K562 (cell line): ENCODE data around the gene DDX54. TPM values are rescaled to one million over a fixed set of nuclear protein-coding genes. Genes with fewer than 3 reads are reported as not detected.

Source experiments
- CBX8 ChIP-seq: fragments of 200-600 bp; sonication (generic); IDR thresholded peaks from 2 replicates; pipeline ENCODE4 v1.6.1; 2012; ENCODE audit warnings: borderline replicate concordance, mixed run types, low read depth, mild to moderate bottlenecking, moderate library complexity, mixed read lengths, low read length, control low read depth, inconsistent platforms; ENCODE audit not compliant: poor library complexity, severe bottlenecking; ENCODE audit errors: extremely low read depth
- CREBBP ChIP-seq: IDR thresholded peaks from one replicate; pipeline ENCODE4 v1.6.1; 2012; ENCODE audit warnings: low read depth, mild to moderate bottlenecking, control low read depth, inconsistent platforms, low read length
- EHMT2 ChIP-seq: fragments of 450-650 bp; IDR thresholded peaks from 2 replicates; pipeline ENCODE4 v1.6.1; 2018; ENCODE audit warnings: antibody characterized with exemption
- EP300 ChIP-seq: IDR thresholded peaks from 2 replicates; pipeline ENCODE4 v1.6.1; 2012; ENCODE audit warnings: low read length, improper control_type of control experiment
- FOXP1 ChIP-seq: sonication (generic); formaldehyde crosslinking; IDR thresholded peaks from 2 replicates; pipeline ENCODE4 v1.8.0; 2022; ENCODE audit warnings: mild to moderate bottlenecking, missing genetic modification reagents
- GTF2A2 ChIP-seq: IDR thresholded peaks from 2 replicates; pipeline ENCODE4 v1.6.1; 2016; ENCODE audit warnings: mild to moderate bottlenecking, missing genetic modification characterization, missing compliant biosample characterization
- HMGXB4 ChIP-seq: sonication (generic); formaldehyde crosslinking; IDR thresholded peaks from 2 replicates; pipeline ENCODE4 v1.8.1; 2023; ENCODE audit warnings: mild to moderate bottlenecking, missing genetic modification reagents
- HOMEZ ChIP-seq: fragments of 250-450 bp; sonication (Bioruptor Pico); IDR thresholded peaks from 2 replicates; pipeline ENCODE4 v1.4.0; 2020; ENCODE audit warnings: mild to moderate bottlenecking, moderate library complexity
- HSF4 ChIP-seq: fragments of 250-450 bp; sonication (Bioruptor Pico); IDR thresholded peaks from 2 replicates; pipeline ENCODE4 v2.1.2; 2022; ENCODE audit warnings: mild to moderate bottlenecking, moderate library complexity, borderline replicate concordance
- ILF3 ChIP-seq: fragments of 450-650 bp; IDR thresholded peaks from 2 replicates; pipeline ENCODE4 v1.6.1; 2018; ENCODE audit warnings: antibody characterized with exemption, mild to moderate bottlenecking, moderate library complexity, borderline replicate concordance
- NEUROD1 ChIP-seq: fragments of 150-350 bp; IDR thresholded peaks from 2 replicates; pipeline ENCODE4 v1.6.1; 2014; ENCODE audit warnings: borderline replicate concordance, low read length, low read depth; ENCODE audit not compliant: partially characterized antibody
- POLR2B ChIP-seq: fragments of 450-650 bp; IDR thresholded peaks from 2 replicates; pipeline ENCODE4 v1.6.1; 2018; ENCODE audit warnings: low read depth; ENCODE audit not compliant: partially characterized antibody
- SMARCB1 ChIP-seq: IDR thresholded peaks from 2 replicates; pipeline ENCODE4 v1.6.1; 2011; ENCODE audit warnings: improper control_type of control experiment, low read depth; ENCODE audit not compliant: insufficient read length
- SRSF9 ChIP-seq: fragments of 200-400 bp; formaldehyde crosslinking; IDR thresholded peaks from 2 replicates; pipeline ENCODE4 v1.6.1; 2017; ENCODE audit warnings: low read depth, low read length, borderline replicate concordance
- ZMIZ1 ChIP-seq, 2 experiments: fragments of 150-350 bp in 1 of 2; IDR thresholded peaks; 2 replicates each; pipeline ENCODE4 v1.6.1; 2012 to 2016; ENCODE audit warnings: low read depth in 2 of 2, low read length in 2 of 2, mild to moderate bottlenecking in 1 of 2, moderate library complexity in 1 of 2
- polyA plus RNA-seq, 8 experiments: library from polyadenylated mRNA; depleted of rRNA in 4 of 8; stranded (reverse) in 5 of 8; unstranded in 3 of 8; fragments of >200 nt; fragmentation: Nextera tagmentation in 2 of 8; fragmentation: Illumina TruSeq in 1 of 8; extraction: Ambion mirVana in 2 of 8; extraction: Trizol in 1 of 8; gene quantifications; 2 replicates each; pipeline versions ENCODE4 v1.2.1 to v1.2.3, GENCODE V29; 2011 to 2014; ENCODE audit warnings: inconsistent platforms in 1 of 8, missing spikeins in 1 of 8
- total RNA-seq, 7 experiments: library from RNA; depleted of rRNA in 6 of 7; stranded (reverse); fragments of >200 nt in 6 of 7; fragmentation: Illumina TruSeq in 2 of 7; extraction: Trizol in 2 of 7; gene quantifications; 2 replicates each; pipeline versions ENCODE4 v1.2.1 to v1.2.3, GENCODE V29; 2011 to 2021; ENCODE audit warnings: low replicate concordance in 1 of 7
- TF ChIP-seq, protein P1 (sequence below): fragments of 450-650 bp; IDR thresholded peaks from 2 replicates; pipeline ENCODE4 v1.6.1; 2016; ENCODE audit warnings: low read depth, mild to moderate bottlenecking, moderate library complexity
- TF ChIP-seq, protein P2 (sequence below): IDR thresholded peaks from 3 replicates; pipeline ENCODE4 v1.6.1; 2011; ENCODE audit warnings: borderline replicate concordance, mild to moderate bottlenecking; ENCODE audit not compliant: insufficient read length, insufficient read depth

Gene DDX54
- total and polyA plus RNA-seq, 9 of the 15 experiments (the other 6 are each of a cell fraction or from before 2014, with no cell fraction given) = 1.4 to 135 (median 51.4) TPM

- TF ChIP-seq HOMEZ (CRISPR knock-in tag) = no peak
- TF ChIP-seq, protein P1, sequence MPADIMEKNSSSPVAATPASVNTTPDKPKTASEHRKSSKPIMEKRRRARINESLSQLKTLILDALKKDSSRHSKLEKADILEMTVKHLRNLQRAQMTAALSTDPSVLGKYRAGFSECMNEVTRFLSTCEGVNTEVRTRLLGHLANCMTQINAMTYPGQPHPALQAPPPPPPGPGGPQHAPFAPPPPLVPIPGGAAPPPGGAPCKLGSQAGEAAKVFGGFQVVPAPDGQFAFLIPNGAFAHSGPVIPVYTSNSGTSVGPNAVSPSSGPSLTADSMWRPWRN = no peak
- no peak for TF ChIP-seq CREBBP
- TF ChIP-seq EHMT2 = no peak
- TF ChIP-seq POLR2B = no peak
- no peak for TF ChIP-seq NEUROD1
- no peak for TF ChIP-seq SMARCB1
- no peak for TF ChIP-seq SRSF9
- TF ChIP-seq, protein P2, sequence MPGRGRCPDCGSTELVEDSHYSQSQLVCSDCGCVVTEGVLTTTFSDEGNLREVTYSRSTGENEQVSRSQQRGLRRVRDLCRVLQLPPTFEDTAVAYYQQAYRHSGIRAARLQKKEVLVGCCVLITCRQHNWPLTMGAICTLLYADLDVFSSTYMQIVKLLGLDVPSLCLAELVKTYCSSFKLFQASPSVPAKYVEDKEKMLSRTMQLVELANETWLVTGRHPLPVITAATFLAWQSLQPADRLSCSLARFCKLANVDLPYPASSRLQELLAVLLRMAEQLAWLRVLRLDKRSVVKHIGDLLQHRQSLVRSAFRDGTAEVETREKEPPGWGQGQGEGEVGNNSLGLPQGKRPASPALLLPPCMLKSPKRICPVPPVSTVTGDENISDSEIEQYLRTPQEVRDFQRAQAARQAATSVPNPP = no peak
- TF ChIP-seq HSF4 (CRISPR knock-in tag) = no peak
- TF ChIP-seq FOXP1 (CRISPR knock-in tag) = peak; percentile 99
- no peak for TF ChIP-seq GTF2A2
- no peak for TF ChIP-seq ILF3
- TF ChIP-seq HMGXB4 (CRISPR knock-in tag) = no peak
- TF ChIP-seq EP300 = no peak
- TF ChIP-seq ZMIZ1 (IDR thresholded peaks at IDR 0.05; ENCODE audit: low read depth in 2 of 2, low read length in 2 of 2) = no peak
- TF ChIP-seq CBX8 = no peak
These were observed 32.2 kb downstream of the DDX54 start (continued) for GRCh38 chr12:113152835-113153814.
